LNCaP clone FGC (cell line): ENCODE data around the gene NKTR.

ENCODE experiments used
- DNase-seq: peaks from one replicate; pipeline ENCODE4 v3.0.0-alpha.2; 2011; ENCODE audit warnings: low read depth
- H3K4me3 ChIP-seq: 2 replicates; pipeline ENCODE4 v1.5.1; 2011; ENCODE audit warnings: mild to moderate bottlenecking, low read depth, low read length, control low read depth
- CTCF ChIP-seq: IDR thresholded peaks from 2 replicates; pipeline ENCODE4 v1.5.1; 2012; ENCODE audit warnings: mild to moderate bottlenecking; ENCODE audit not compliant: control insufficient read depth, insufficient read depth; ENCODE audit errors: extremely low read depth

Gene NKTR

GRCh38 chr3:42657675-42658074 lies 57.2 kb downstream of the NKTR start:
- DNase-seq, result no peak
- no peak overlapping the region for H3K4me3 ChIP-seq
- no peak for TF ChIP-seq CTCF

GRCh38 chr3:42658091-42658770 lies 57.7 kb downstream of the NKTR start:
- no peak for DNase-seq
- no peak for TF ChIP-seq CTCF
- no peak overlapping the region for H3K4me3 ChIP-seq

GRCh38 chr3:42658771-42659390 lies 58.4 kb downstream of the NKTR start:
- no peak for DNase-seq
- no peak overlapping the region for H3K4me3 ChIP-seq
- TF ChIP-seq CTCF, result no peak

GRCh38 chr3:42659451-42660130 lies 59.1 kb downstream of the NKTR start:
- no peak overlapping the region for H3K4me3 ChIP-seq
- TF ChIP-seq CTCF, result no peak
- no peak for DNase-seq

GRCh38 chr3:42660131-42660715 lies 59.7 kb downstream of the NKTR start:
- H3K4me3 ChIP-seq, result no peak overlapping the region
- no peak for DNase-seq
- no peak for TF ChIP-seq CTCF

GRCh38 chr3:42660898-42661297 lies 60.4 kb downstream of the NKTR start:
- no peak for TF ChIP-seq CTCF
- DNase-seq, result no peak
- no peak overlapping the region for H3K4me3 ChIP-seq
